ENCODE results near the gene MEX3A. TPM values are rescaled to one million over a fixed set of nuclear protein-coding genes. Genes with fewer than 3 reads are reported as not detected.

The MEX3A gene, protein sequence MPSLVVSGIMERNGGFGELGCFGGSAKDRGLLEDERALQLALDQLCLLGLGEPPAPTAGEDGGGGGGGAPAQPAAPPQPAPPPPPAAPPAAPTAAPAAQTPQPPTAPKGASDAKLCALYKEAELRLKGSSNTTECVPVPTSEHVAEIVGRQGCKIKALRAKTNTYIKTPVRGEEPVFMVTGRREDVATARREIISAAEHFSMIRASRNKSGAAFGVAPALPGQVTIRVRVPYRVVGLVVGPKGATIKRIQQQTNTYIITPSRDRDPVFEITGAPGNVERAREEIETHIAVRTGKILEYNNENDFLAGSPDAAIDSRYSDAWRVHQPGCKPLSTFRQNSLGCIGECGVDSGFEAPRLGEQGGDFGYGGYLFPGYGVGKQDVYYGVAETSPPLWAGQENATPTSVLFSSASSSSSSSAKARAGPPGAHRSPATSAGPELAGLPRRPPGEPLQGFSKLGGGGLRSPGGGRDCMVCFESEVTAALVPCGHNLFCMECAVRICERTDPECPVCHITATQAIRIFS
- total RNA-seq: 23.6 and 26.6 TPM in 2 replicates
- 20.2 and 22.0 TPM in 2 replicates for polyA plus RNA-seq
- 14.0 and 16.6 TPM in 2 replicates for polyA plus RNA-seq (2011; cell fraction: cytosol; rRNA removed)
- 17.9 and 22.9 TPM in 2 replicates for polyA plus RNA-seq (2011; cell fraction: nucleus; rRNA removed)
- 14.7 and 16.6 TPM in 2 replicates for polyA plus RNA-seq (2012)
- 26.8 and 30.9 TPM in 2 replicates for polyA minus RNA-seq
- polyA minus RNA-seq (2011; cell fraction: cytosol; rRNA and poly(A)+ RNA removed): 3.7 TPM
- polyA minus RNA-seq (2011; cell fraction: nucleus; rRNA and poly(A)+ RNA removed): 10.9 and 12.6 TPM in 2 replicates
- percentile 65 among the genes with signal in this experiment for Bru-seq, nascent RNA
- BruChase-seq, experiment 1, labeled RNA remaining after a 6-hour chase: percentile 92 among the genes with signal in this experiment
- BruChase-seq, experiment 2, labeled RNA remaining after a 2-hour chase: percentile 98 among the genes with signal in this experiment
- long read RNA-seq, full-length matches to known transcripts: 6 of 29 reads
- long read RNA-seq, partial matches to known transcripts: 0 of 29 reads
- long read RNA-seq, other reads (novel, unspliced or antisense): 23 of 29 reads

DNA sequence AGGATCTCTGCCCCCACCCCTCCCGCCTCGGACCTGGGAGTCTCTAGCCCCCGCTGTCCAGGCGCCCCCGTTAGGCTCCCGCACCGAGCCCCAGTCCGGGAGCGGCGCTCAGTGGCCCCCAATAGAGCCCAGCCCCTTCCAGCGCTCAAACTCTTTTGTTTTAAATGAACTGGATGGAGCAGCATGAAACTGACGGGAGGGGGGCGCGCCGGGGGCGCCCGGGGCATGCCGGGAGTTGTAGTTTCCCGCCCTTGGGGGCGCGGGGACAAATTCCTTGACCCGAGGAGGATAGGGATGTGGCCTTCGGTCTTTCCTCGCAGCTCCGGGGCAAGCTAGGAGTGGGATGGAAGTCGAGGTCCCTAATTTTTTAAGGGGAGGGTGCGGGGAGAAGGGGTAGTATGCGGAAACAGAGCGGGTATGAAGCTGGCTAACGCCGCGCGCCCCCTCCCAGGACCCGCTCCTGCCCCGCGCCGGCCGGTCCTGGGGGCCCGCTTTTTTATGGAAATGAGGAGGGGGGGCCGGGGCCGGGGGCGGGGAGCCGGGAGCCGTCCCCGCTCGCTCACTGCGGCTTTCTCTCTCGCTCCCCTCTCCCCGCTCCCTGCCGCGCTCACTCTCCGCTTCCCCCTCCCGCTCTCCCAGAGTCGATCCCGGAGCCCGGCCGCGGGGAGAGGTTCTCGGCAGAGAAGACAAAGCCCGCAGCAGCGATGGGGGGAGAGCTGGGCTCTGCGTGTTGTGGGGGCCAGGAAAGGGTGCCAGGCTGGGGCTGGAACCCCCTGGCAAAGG is at the start of gene MEX3A:
Gene MEX3A, minus strand, starts transcription at position 157 of the 783 bp plus-strand sequence. CDS start 467 bp downstream, outside the sequence.
- H3K4me3 ChIP-seq (replicated peaks in 1 of 3; ENCODE audit: insufficient read depth in 1 of 3, low read depth in 1 of 3, low read length in 3 of 3): peak within 1 kb of the TSS; percentile 88 to 97 (median 91)
- ChIA-PET POLR2A (no interaction called here), CTCF (interaction anchor here (0.7 to 2.7 kb wide), 8 partner anchors 15 to 145 kb away, joined by 3 to 11 read pairs (median 4); partner anchors contain the start of gene UBQLN4)
- intact Hi-C loops (cut with micrococcal nuclease) (loop anchor here (1.0 to 10.0 kb wide), 2 partner anchors 28 to 252 kb away; partner anchors contain the start of genes CCT3, LAMTOR2 and TSACC), dilution Hi-C loops (cut with MboI; ENCODE audit: extremely low pct_ligation_motif_present, low sequenced_read_pairs) (no loop called here)
- DNase-seq (ENCODE audit: low read depth, low spot score): peak; percentile 87
- peaks cover 30% of the 10 kb centered on the region for H3K4me1 ChIP-seq (ENCODE audit: control insufficient read depth, extremely low read depth, insufficient read depth, low read length)
- BruUV-seq (replicated peaks): no TSS peak
- H3K27ac ChIP-seq (ENCODE audit: insufficient read depth, low read depth, low read length): peak within 1 kb of the TSS; percentile 52
- H3K36me3 ChIP-seq (ENCODE audit: control insufficient read depth in 2 of 2, extremely low read depth in 1 of 2, insufficient read depth in 2 of 2, low read length in 2 of 2): peaks cover 1 to 5% of the 10 kb centered on the region in 2 experiments
- peak within 1 kb of the TSS; percentile 76 for H3K4me2 ChIP-seq (ENCODE audit: insufficient read depth, low read length)
- H3K27me3 ChIP-seq (ENCODE audit: control insufficient read depth in 2 of 2, insufficient read depth in 2 of 2, low read length in 2 of 2): no peaks in the 10 kb centered on the region
- H3K9ac ChIP-seq (replicated peaks; ENCODE audit: extremely low read depth, insufficient read depth, low read length): peak within 1 kb of the TSS; percentile 70
- no peaks in the 10 kb centered on the region for H3K9me1 ChIP-seq (replicated peaks; ENCODE audit: control insufficient read depth, extremely low read depth, insufficient read depth, low read length)
- no peaks in the 10 kb centered on the region for H3K9me3 ChIP-seq (replicated peaks; ENCODE audit: control insufficient read depth, insufficient read depth, low read length)
- no peaks in the 10 kb centered on the region for H4K20me1 ChIP-seq (replicated peaks; ENCODE audit: control insufficient read depth, extremely low read depth, insufficient read depth, low read length)
- peaks cover 36% of the 10 kb centered on the region for H3K79me2 ChIP-seq (ENCODE audit: control insufficient read depth, insufficient read depth, low read length)
- TF ChIP-seq POLR2AphosphoS5 (IDR thresholded peaks at IDR 0.05; ENCODE audit: insufficient read depth, low read depth, low read length) (peak; percentile 50), GATA2 (IDR thresholded peaks at IDR 0.05; ENCODE audit: insufficient read depth, insufficient read length, low read depth, low read length) (no peak), POLR2A (IDR thresholded peaks at IDR 0.05; ENCODE audit: low read depth, low read length) (peak; percentile 67)
- TF ChIP-seq, protein P1, sequence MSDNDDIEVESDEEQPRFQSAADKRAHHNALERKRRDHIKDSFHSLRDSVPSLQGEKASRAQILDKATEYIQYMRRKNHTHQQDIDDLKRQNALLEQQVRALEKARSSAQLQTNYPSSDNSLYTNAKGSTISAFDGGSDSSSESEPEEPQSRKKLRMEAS (IDR thresholded peaks at IDR 0.05; ENCODE audit: insufficient read depth, insufficient read length): peak; percentile 49
- FAIRE-seq: peak; percentile 48
- peak within 1 kb of the TSS; percentile 81 for H2AFZ ChIP-seq (ENCODE audit: low read depth, low read length)

Measured in endothelial cell of umbilical vein (primary cell).